ENCODE results near the gene RTN1. TPM values are rescaled to one million over a fixed set of nuclear protein-coding genes. Genes with fewer than 3 reads are reported as not detected.

Gene RTN1
- total and polyA plus RNA-seq, 2 of the 8 experiments (the other 6 are each of a cell fraction or from before 2014, with no cell fraction given) = 2.8 to 4.9 TPM

DNA sequence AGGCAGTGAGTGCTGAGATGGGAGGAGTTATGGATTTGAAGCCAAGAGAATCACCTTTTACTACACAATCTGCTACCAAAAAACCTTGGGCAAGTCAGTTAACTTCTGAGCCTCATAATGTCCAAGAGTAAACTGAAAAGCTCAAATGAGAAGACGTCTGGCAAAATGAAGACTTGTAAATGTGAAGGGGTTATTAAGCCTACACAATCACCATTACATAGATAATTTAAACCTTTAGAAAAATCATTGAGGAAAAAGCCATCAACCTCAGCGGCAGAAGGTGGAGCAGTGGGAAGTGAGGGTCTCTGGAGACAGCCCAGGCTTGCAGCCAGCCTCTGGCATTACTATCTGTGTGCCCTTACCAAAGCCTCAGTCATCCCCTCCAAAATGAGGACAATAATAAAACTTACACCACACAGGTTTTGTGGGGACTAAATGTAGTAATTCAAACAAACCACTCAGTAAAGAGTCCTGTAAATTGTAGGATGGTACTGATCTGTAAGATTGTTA lies 243.5 kb downstream of the RTN1 start:
- Histone ChIP-seq H3K27me3 (replicated peaks in 1 of 4; ENCODE audit: control insufficient read depth in 3 of 4, extremely low read depth in 1 of 4, insufficient read depth in 3 of 4, low read length in 3 of 4) (peaks cover 2 to 11% (median 9%) of the 10 kb centered on the region in 4 experiments), H3K9ac (replicated peaks in 1 of 4; ENCODE audit: extremely low read depth in 1 of 4, low read depth in 3 of 4, low read length in 3 of 4) (no peak overlapping the region), H4K8ac (ENCODE audit: extremely low read depth, insufficient read depth, low read length) (no peak overlapping the region), H2AK5ac (ENCODE audit: low read depth, low read length) (no peak overlapping the region), H3K9me3 (ENCODE audit: insufficient read depth in 2 of 2, low read depth in 1 of 2, low read length in 1 of 2) (no peaks in the 10 kb centered on the region), H2AFZ (ENCODE audit: low read length) (no peak overlapping the region), H2BK12ac (ENCODE audit: low read depth, low read length) (no peak overlapping the region), H3K36me3 (ENCODE audit: control insufficient read depth in 2 of 4, insufficient read depth in 4 of 4, low read length in 3 of 4) (no peaks in the 10 kb centered on the region), H3K27ac (ENCODE audit: low read depth, low read length) (no peak overlapping the region), H4K91ac (replicated peaks; ENCODE audit: insufficient read length, low read length) (no peak overlapping the region), H4K5ac (ENCODE audit: insufficient read length, low read depth, low read length) (no peak overlapping the region), H3K23me2 (ENCODE audit: low read depth, low read length) (peaks cover 6% of the 10 kb centered on the region; the same call in 1 of the 2 replicates), H3K4ac (replicated peaks; ENCODE audit: insufficient read length, low read depth, low read length) (no peak overlapping the region), H3K18ac (ENCODE audit: extremely low read depth, low read length) (no peak overlapping the region), H3K4me2 (ENCODE audit: insufficient read depth in 1 of 2, low read depth in 2 of 2, low read length in 2 of 2) (no peak overlapping the region), H4K20me1 (replicated peaks in 1 of 2; ENCODE audit: control insufficient read depth in 1 of 2, insufficient read depth in 2 of 2, low read length in 2 of 2) (no peaks in the 10 kb centered on the region), H3K56ac (replicated peaks; ENCODE audit: insufficient read length, low read depth, low read length) (no peak overlapping the region), H3K79me2 (ENCODE audit: control insufficient read depth in 1 of 2, insufficient read depth in 2 of 2, low read length in 2 of 2) (no peaks in the 10 kb centered on the region), H2BK120ac (replicated peaks; ENCODE audit: low read depth, low read length) (no peak overlapping the region), H3K4me1 (replicated peaks in 1 of 4; ENCODE audit: control insufficient read depth in 3 of 4, insufficient read depth in 4 of 4, low read length in 3 of 4) (peaks cover 0 to 2% (median 0%) of the 10 kb centered on the region in 4 experiments; a peak in 3 of 7 replicates), H2BK5ac (ENCODE audit: low read depth, low read length) (no peak overlapping the region), H2BK15ac (ENCODE audit: low read length) (no peak overlapping the region), H2BK20ac (ENCODE audit: low read length) (no peak overlapping the region), H3K23ac (ENCODE audit: insufficient read length) (no peak overlapping the region), H3K14ac (ENCODE audit: insufficient read length) (no peak overlapping the region), H3K79me1 (ENCODE audit: low read depth, low read length) (no peaks in the 10 kb centered on the region), H3K4me3 (ENCODE audit: extremely low read depth in 1 of 4, insufficient read depth in 2 of 4, low read depth in 3 of 4, low read length in 4 of 4) (no peak overlapping the region)
- FAIRE-seq = no peak
- CTCF ChIA-PET (ENCODE audit: partially characterized antibody) = interaction anchor here (4.5 kb wide), 1 partner anchor 270 kb away, joined by 21 read pairs; no protein-coding TSS in a partner anchor
- WGBS, 2 experiments (ENCODE audit: extremely low coverage in 1 of 2, insufficient coverage in 1 of 2, insufficient read length in 1 of 2, insufficient replicate concordance in 2 of 2, low coverage in 1 of 2, low lambda C conversion rate in 2 of 2, missing lambda C conversion rate in 1 of 2) = 89% methylated on average over 2 of the region's 2 CpGs; no CpG with 5 or more reads in 1 of the 2 experiments
- DNase-seq (ENCODE audit: low read depth in 1 of 2, low spot score in 2 of 2) = no peak
- POLR2A ChIA-PET (ENCODE audit: partially characterized antibody) = no interaction called here
- no peak for TF ChIP-seq CHD1 (IDR thresholded peaks at IDR 0.05; ENCODE audit: low read depth, low read length)
- TF ChIP-seq CREB1 (IDR thresholded peaks at IDR 0.05) = no peak
- no peak for TF ChIP-seq BCL11A (IDR thresholded peaks at IDR 0.05; ENCODE audit: low read depth in 2 of 2, low read length in 2 of 2)
- no peak for TF ChIP-seq KDM4A (IDR thresholded peaks at IDR 0.05; ENCODE audit: low read depth, low read length, severe bottlenecking)
- no peak for TF ChIP-seq RBBP5 (IDR thresholded peaks at IDR 0.05; ENCODE audit: borderline replicate concordance, low read depth, low read length)
- TF ChIP-seq, protein P1, sequence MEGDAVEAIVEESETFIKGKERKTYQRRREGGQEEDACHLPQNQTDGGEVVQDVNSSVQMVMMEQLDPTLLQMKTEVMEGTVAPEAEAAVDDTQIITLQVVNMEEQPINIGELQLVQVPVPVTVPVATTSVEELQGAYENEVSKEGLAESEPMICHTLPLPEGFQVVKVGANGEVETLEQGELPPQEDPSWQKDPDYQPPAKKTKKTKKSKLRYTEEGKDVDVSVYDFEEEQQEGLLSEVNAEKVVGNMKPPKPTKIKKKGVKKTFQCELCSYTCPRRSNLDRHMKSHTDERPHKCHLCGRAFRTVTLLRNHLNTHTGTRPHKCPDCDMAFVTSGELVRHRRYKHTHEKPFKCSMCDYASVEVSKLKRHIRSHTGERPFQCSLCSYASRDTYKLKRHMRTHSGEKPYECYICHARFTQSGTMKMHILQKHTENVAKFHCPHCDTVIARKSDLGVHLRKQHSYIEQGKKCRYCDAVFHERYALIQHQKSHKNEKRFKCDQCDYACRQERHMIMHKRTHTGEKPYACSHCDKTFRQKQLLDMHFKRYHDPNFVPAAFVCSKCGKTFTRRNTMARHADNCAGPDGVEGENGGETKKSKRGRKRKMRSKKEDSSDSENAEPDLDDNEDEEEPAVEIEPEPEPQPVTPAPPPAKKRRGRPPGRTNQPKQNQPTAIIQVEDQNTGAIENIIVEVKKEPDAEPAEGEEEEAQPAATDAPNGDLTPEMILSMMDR (IDR thresholded peaks at IDR 0.05; ENCODE audit: control extremely low read depth in 1 of 3, insufficient read depth in 1 of 3, low read depth in 1 of 3, low read length in 3 of 3) = no peak
- no peak for TF ChIP-seq SAP30 (IDR thresholded peaks at IDR 0.05; ENCODE audit: insufficient read depth, insufficient replicate concordance, low read length)
- no peak for TF ChIP-seq RAD21 (IDR thresholded peaks at IDR 0.05 in 1 of 2, conservative IDR thresholded peaks at IDR 0.05 in 1 of 2; ENCODE audit: low read depth in 2 of 2, low read length in 2 of 2)
- no peak for TF ChIP-seq TCF12 (IDR thresholded peaks at IDR 0.05; ENCODE audit: low read depth, low read length)
- TF ChIP-seq, protein P2, sequence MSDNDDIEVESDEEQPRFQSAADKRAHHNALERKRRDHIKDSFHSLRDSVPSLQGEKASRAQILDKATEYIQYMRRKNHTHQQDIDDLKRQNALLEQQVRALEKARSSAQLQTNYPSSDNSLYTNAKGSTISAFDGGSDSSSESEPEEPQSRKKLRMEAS (IDR thresholded peaks at IDR 0.05) = no peak
- TF ChIP-seq POU5F1 (IDR thresholded peaks at IDR 0.05; ENCODE audit: low read depth, low read length) = no peak

All from H1 (cell line).